HepG2 (cell line): ENCODE results near the gene NRL. TPM values are rescaled to one million over a fixed set of nuclear protein-coding genes. Genes with fewer than 3 reads are reported as not detected.

Experiments used
- EEA1 ChIP-seq: sonication (generic); formaldehyde crosslinking; IDR thresholded peaks from 2 replicates; pipeline ENCODE4 v1.5.1; 2020; ENCODE audit warnings: mild to moderate bottlenecking, missing genetic modification reagents, borderline replicate concordance
- GATAD2A ChIP-seq: IDR thresholded peaks from 2 replicates; pipeline ENCODE4 v1.6.1; 2016
- MAZ ChIP-seq, 2 experiments: sonication (generic) in 1 of 2; formaldehyde crosslinking in 1 of 2; IDR thresholded peaks; 2 replicates each; pipeline versions ENCODE4 v1.5.0 to v1.6.1; 2012 to 2020; ENCODE audit warnings: low read depth in 2 of 2, mild to moderate bottlenecking in 2 of 2, borderline replicate concordance in 1 of 2, improper control_type of control experiment in 1 of 2, low read length in 1 of 2, missing genetic modification reagents in 1 of 2, moderate library complexity in 1 of 2
- ZNF883 ChIP-seq: sonication (generic); formaldehyde crosslinking; IDR thresholded peaks from 2 replicates; pipeline ENCODE4 v1.5.1; 2020; ENCODE audit warnings: mild to moderate bottlenecking, missing genetic modification reagents; ENCODE audit errors: not compliant biosample characterization
- polyA plus RNA-seq, 8 experiments: library from polyadenylated mRNA; depleted of rRNA in 3 of 8; stranded (reverse) in 7 of 8; unstranded in 1 of 8; fragments of >200 nt; fragmentation: Illumina TruSeq in 4 of 8; extraction: Trizol in 4 of 8; gene quantifications; 2 replicates each; pipeline versions ENCODE4 v1.2.1 to v1.2.3, GENCODE V29; 2011 to 2016; ENCODE audit warnings: low read depth in 4 of 8, missing spikeins in 1 of 8, mixed read lengths in 1 of 8; ENCODE audit not compliant: insufficient read depth in 1 of 8
- total RNA-seq, 5 experiments: library from RNA; depleted of rRNA; stranded (reverse); fragments of >200 nt; fragmentation: Illumina TruSeq; extraction: Trizol; gene quantifications; 2 replicates each; pipeline ENCODE4 v1.2.3, GENCODE V29; 2016; ENCODE audit warnings: low read depth in 1 of 5
- TF ChIP-seq, protein P1 (sequence below): sonication (generic); formaldehyde crosslinking; IDR thresholded peaks from 2 replicates; pipeline ENCODE4 v1.4.0; 2020; ENCODE audit warnings: missing genetic modification reagents
- TF ChIP-seq, protein P2 (sequence below), 2 experiments: fragments of 450-650 bp in 1 of 2; sonication (generic) in 1 of 2; formaldehyde crosslinking in 1 of 2; IDR thresholded peaks; 2 replicates each; pipeline versions ENCODE4 v1.6.1 to v1.8.0; 2016 to 2022; ENCODE audit warnings: antibody characterized with exemption in 1 of 2, mild to moderate bottlenecking in 1 of 2, missing genetic modification reagents in 1 of 2
- TF ChIP-seq, protein P3 (sequence below), 2 experiments: sonication (generic) in 1 of 2; formaldehyde crosslinking in 1 of 2; IDR thresholded peaks; 2 replicates each; pipeline versions ENCODE4 v1.6.1 to v1.9.0; 2014 to 2022; ENCODE audit warnings: antibody characterized with exemption in 1 of 2, borderline replicate concordance in 1 of 2, inconsistent platforms in 1 of 2, low read depth in 1 of 2, missing genetic modification reagents in 1 of 2

NRL gene
- total and polyA plus RNA-seq, 2 of the 13 experiments (the other 11 are each of a cell fraction or from before 2014, with no cell fraction given) = 2.5 to 4.7 TPM

DNA sequence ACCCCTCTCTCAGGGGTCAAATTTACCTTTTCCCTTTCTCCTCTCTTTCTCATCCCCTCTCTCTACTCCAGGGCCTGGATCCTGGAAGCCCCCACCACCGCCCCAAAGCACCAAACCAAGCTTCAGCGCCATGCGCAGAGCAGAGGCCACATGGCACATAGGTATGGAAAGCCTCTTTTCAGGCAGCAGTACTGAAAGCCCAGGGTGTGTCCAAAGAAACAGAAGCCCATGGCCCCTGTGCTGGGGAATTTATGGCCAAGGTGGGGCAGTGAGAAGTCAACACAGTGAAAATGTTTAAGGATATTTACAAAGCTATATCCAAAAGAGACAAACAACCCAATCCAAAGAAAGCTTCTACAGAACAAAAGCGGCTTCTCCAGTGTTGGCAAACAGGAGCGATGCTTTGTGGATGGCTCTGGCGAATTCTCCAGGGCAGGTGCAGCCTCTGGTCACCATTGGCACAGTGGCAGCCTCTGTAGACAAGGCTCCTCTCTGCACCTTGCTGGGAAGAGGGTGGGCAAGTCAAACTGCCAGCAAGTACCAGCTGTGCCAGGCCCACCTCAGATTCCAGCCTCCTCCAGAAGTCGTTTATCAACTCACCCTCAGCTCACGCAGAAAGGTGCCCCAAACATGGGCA lies 48.1 kb downstream of the NRL start (continued):
- TF ChIP-seq, protein P1, sequence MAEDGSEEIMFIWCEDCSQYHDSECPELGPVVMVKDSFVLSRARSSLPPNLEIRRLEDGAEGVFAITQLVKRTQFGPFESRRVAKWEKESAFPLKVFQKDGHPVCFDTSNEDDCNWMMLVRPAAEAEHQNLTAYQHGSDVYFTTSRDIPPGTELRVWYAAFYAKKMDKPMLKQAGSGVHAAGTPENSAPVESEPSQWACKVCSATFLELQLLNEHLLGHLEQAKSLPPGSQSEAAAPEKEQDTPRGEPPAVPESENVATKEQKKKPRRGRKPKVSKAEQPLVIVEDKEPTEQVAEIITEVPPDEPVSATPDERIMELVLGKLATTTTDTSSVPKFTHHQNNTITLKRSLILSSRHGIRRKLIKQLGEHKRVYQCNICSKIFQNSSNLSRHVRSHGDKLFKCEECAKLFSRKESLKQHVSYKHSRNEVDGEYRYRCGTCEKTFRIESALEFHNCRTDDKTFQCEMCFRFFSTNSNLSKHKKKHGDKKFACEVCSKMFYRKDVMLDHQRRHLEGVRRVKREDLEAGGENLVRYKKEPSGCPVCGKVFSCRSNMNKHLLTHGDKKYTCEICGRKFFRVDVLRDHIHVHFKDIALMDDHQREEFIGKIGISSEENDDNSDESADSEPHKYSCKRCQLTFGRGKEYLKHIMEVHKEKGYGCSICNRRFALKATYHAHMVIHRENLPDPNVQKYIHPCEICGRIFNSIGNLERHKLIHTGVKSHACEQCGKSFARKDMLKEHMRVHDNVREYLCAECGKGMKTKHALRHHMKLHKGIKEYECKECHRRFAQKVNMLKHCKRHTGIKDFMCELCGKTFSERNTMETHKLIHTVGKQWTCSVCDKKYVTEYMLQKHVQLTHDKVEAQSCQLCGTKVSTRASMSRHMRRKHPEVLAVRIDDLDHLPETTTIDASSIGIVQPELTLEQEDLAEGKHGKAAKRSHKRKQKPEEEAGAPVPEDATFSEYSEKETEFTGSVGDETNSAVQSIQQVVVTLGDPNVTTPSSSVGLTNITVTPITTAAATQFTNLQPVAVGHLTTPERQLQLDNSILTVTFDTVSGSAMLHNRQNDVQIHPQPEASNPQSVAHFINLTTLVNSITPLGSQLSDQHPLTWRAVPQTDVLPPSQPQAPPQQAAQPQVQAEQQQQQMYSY = no peak
- TF ChIP-seq GATAD2A (CRISPR knock-in tag) = no peak
- no peak for TF ChIP-seq MAZ (IDR thresholded peaks at IDR 0.05; ENCODE audit: borderline replicate concordance, low read depth, low read length)
- peak; percentile 21; the same call in 1 of the 2 replicates for TF ChIP-seq MAZ (CRISPR knock-in tag; IDR thresholded peaks at IDR 0.05; ENCODE audit: low read depth)
- TF ChIP-seq, protein P2, sequence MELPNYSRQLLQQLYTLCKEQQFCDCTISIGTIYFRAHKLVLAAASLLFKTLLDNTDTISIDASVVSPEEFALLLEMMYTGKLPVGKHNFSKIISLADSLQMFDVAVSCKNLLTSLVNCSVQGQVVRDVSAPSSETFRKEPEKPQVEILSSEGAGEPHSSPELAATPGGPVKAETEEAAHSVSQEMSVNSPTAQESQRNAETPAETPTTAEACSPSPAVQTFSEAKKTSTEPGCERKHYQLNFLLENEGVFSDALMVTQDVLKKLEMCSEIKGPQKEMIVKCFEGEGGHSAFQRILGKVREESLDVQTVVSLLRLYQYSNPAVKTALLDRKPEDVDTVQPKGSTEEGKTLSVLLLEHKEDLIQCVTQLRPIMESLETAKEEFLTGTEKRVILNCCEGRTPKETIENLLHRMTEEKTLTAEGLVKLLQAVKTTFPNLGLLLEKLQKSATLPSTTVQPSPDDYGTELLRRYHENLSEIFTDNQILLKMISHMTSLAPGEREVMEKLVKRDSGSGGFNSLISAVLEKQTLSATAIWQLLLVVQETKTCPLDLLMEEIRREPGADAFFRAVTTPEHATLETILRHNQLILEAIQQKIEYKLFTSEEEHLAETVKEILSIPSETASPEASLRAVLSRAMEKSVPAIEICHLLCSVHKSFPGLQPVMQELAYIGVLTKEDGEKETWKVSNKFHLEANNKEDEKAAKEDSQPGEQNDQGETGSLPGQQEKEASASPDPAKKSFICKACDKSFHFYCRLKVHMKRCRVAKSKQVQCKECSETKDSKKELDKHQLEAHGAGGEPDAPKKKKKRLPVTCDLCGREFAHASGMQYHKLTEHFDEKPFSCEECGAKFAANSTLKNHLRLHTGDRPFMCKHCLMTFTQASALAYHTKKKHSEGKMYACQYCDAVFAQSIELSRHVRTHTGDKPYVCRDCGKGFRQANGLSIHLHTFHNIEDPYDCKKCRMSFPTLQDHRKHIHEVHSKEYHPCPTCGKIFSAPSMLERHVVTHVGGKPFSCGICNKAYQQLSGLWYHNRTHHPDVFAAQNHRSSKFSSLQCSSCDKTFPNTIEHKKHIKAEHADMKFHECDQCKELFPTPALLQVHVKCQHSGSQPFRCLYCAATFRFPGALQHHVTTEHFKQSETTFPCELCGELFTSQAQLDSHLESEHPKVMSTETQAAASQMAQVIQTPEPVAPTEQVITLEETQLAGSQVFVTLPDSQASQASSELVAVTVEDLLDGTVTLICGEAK (IDR thresholded peaks at IDR 0.05) = no peak
- TF ChIP-seq, protein P2 (CRISPR knock-in tag; IDR thresholded peaks at IDR 0.05) = peak; percentile 5; the same call in 1 of the 2 replicates
- peak; percentile 11 for TF ChIP-seq ZNF883 (CRISPR knock-in tag)
- TF ChIP-seq, protein P3, sequence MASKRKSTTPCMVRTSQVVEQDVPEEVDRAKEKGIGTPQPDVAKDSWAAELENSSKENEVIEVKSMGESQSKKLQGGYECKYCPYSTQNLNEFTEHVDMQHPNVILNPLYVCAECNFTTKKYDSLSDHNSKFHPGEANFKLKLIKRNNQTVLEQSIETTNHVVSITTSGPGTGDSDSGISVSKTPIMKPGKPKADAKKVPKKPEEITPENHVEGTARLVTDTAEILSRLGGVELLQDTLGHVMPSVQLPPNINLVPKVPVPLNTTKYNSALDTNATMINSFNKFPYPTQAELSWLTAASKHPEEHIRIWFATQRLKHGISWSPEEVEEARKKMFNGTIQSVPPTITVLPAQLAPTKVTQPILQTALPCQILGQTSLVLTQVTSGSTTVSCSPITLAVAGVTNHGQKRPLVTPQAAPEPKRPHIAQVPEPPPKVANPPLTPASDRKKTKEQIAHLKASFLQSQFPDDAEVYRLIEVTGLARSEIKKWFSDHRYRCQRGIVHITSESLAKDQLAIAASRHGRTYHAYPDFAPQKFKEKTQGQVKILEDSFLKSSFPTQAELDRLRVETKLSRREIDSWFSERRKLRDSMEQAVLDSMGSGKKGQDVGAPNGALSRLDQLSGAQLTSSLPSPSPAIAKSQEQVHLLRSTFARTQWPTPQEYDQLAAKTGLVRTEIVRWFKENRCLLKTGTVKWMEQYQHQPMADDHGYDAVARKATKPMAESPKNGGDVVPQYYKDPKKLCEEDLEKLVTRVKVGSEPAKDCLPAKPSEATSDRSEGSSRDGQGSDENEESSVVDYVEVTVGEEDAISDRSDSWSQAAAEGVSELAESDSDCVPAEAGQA (IDR thresholded peaks at IDR 0.05; ENCODE audit: low read depth) = 0 out of 2 replicates have a peak, but pooled peaks have one; percentile 25
- TF ChIP-seq, protein P3 (CRISPR knock-in tag; IDR thresholded peaks at IDR 0.05; ENCODE audit: borderline replicate concordance) = no peak
- TF ChIP-seq EEA1 (CRISPR knock-in tag) = no peak; the same call in 1 of the 2 replicates
